Measurements from ENCODE around the gene INSR.

INSR gene

DNA sequence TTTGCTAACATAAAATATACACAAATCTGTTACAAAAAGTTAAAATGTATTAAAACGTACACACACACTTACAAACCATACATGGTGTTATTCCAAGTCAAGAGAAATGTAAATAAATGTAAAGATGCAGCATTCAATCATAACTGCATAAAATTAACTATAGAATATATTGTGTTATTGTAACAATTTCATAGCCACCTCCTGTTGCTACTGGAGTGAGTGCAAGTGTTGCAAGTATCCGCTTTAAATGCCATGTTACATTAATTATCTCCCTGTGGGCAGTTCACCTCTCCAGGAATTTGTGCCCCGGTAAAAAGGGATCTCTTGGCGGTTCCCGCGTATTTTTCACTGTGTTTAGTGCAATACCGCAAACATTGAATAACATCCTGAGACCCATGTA, 3.5 kb upstream of the INSR start:
- in situ Hi-C loops (cut with HindIII; ENCODE audit: low sequenced_read_pairs) = no loop called here
- H3K4me3 ChIP-seq (ENCODE audit: low read depth, low read length) = no peak overlapping the region
- TF ChIP-seq, protein P1, sequence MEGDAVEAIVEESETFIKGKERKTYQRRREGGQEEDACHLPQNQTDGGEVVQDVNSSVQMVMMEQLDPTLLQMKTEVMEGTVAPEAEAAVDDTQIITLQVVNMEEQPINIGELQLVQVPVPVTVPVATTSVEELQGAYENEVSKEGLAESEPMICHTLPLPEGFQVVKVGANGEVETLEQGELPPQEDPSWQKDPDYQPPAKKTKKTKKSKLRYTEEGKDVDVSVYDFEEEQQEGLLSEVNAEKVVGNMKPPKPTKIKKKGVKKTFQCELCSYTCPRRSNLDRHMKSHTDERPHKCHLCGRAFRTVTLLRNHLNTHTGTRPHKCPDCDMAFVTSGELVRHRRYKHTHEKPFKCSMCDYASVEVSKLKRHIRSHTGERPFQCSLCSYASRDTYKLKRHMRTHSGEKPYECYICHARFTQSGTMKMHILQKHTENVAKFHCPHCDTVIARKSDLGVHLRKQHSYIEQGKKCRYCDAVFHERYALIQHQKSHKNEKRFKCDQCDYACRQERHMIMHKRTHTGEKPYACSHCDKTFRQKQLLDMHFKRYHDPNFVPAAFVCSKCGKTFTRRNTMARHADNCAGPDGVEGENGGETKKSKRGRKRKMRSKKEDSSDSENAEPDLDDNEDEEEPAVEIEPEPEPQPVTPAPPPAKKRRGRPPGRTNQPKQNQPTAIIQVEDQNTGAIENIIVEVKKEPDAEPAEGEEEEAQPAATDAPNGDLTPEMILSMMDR (IDR thresholded peaks at IDR 0.05; ENCODE audit: low read depth, low read length) = no peak
- no peak for DNase-seq (ENCODE audit: low read depth, low spot score)

DNA sequence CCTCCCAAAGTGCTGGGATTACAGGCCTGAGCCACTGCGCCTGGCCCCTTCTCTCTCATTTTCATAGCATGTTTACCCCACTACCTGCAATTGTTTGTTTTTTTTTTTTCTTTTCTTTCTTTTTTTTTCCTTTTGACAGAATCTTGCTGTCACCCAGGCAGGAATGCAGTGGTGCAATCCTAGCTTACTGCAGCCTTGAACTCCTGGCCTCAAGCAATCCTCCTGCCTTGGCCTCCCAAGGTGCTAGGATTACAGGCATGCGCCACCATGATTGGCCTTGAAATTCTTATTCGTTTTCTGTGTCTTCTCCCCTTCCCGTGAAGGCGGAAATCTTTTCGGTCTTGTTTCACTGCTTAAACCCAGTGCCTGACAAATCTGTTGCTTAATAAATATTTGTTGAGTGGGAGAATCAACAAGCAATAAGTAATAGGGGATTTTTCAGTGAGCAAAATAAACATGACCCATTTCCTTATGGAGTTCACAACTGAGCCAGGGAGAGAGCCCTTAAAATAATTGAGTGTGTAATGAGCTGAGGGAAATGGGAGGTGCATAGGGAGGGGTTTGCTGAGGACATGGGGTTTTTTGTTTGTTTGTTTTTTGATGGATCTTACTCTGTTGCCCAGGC, 1.8 kb upstream of the INSR start:
- no peak for DNase-seq (ENCODE audit: low read depth, low spot score)
- in situ Hi-C loops (cut with HindIII; ENCODE audit: low sequenced_read_pairs) = no loop called here
- H3K4me3 ChIP-seq (ENCODE audit: low read depth, low read length) = no peak overlapping the region
- TF ChIP-seq, protein P1 (IDR thresholded peaks at IDR 0.05; ENCODE audit: low read depth, low read length) = no peak

DNA sequence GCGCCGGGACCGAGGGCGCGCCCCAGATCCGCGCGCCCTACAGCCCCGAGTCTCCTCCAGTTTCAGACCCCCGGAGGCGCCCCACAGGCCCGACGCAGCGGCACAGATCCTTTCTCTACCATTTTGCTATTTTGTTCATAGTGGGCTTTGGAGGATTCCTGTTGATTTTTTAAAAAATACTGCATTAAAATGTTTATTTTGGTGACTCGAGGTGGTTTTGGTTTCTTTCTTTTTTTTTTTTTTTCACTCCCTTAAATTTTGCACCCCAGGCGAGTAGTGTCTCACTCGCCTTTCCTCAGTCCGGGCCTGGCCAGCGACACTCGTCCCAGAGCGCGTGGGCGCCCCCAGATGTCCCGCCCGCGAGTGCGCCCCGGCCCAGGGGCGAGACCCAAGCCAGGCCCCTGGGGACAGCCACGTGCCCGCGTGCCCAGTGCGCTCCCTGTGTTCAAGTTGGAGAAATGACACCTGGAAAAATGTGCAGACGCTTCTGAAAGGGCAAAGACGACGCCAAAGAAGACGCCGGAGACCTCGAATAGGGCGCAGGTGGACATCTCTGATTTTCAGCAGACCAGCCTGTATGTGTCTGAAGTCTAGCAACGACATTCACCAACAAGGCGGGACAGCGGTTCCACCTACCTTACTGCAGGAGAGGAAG, 471 bp upstream of the INSR start:
- peak overlapping the region; percentile 38 for H3K4me3 ChIP-seq (ENCODE audit: low read depth, low read length)
- DNase-seq (ENCODE audit: low read depth, low spot score) = peak; percentile 14
- TF ChIP-seq, protein P1 (IDR thresholded peaks at IDR 0.05; ENCODE audit: low read depth, low read length) = no peak

DNA sequence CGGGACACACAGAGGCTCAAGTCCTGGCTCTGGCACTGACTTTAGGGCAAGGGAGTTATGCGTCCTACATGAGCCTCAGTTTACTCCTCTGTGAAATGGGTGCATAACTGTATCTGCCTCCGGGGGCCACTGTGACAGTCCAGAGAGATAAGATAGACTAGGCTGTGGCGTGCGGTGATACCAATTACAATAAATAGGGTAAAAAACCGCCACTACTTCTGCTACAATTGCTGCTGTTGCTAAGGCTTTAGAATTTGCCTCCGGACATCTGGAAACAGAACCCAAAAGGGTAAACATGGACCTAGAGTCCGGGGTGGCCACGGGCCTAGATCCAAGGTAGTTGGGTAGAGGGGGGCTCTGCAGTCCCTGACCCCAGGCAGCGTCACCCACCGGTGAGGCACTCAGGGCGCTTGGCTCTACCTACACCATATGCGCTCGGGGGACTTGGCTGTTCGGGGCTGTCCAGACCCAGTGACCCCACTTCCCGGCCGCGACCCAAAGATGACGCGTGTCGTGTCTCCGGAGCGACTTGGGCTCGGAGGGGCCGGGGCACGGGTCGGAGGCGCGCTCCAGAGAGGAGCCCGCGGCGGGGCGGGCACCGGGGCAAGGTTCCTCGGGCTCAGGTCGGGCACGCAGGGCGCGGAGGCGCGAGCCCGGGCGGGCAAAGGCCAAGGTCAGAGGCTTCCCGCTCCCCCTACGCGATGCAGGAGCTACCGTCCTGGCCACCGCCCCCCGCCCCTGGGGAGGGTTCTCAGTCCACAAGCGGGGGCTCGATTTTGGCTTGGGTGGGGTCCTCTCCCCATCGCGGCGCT, 1.1 kb downstream of the INSR start:
- TF ChIP-seq, protein P1 (IDR thresholded peaks at IDR 0.05; ENCODE audit: low read depth, low read length) = no peak
- in situ Hi-C loops (cut with HindIII; ENCODE audit: low sequenced_read_pairs) = no loop called here
- H3K4me3 ChIP-seq (ENCODE audit: low read depth, low read length) = peak overlapping the region; percentile 57
- DNase-seq (ENCODE audit: low read depth, low spot score) = no peak

More for the DNA sequence above, 471 bp upstream of the INSR start:
- in situ Hi-C loops (cut with HindIII; ENCODE audit: low sequenced_read_pairs) = no loop called here

DNA sequence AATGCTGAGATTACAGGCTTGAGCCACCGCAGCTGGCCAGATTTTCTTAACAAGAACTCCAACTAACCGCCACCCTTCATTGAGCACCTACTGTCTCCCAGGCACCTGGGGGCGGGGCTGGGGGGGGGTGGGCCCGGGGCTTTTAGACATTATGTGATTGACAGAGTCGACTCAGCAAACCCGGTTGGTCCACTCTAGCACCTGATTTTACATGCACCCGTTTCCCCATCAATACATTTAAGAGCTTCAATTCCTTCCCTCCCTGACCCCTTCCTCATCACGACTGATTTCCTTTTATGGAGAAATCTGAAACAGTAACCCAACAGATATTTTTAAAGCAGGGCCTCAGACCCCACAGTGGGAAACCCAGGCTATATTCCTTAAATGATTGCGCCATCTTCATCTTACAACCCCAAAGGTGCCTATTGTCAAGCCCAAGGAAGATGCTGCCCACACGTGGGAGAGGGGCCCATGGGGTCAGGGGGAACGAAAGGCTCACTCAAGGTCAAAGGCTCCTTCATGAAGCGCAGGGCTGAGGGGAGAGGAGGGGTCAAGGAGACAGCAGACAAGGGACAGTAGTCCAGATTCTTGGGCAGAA, 1.8 kb downstream of the INSR start:
- no peak overlapping the region for H3K4me3 ChIP-seq (ENCODE audit: low read depth, low read length)
- DNase-seq (ENCODE audit: low read depth, low spot score) = no peak
- TF ChIP-seq, protein P1 (IDR thresholded peaks at IDR 0.05; ENCODE audit: low read depth, low read length) = no peak
- in situ Hi-C loops (cut with HindIII; ENCODE audit: low sequenced_read_pairs) = no loop called here

DNA sequence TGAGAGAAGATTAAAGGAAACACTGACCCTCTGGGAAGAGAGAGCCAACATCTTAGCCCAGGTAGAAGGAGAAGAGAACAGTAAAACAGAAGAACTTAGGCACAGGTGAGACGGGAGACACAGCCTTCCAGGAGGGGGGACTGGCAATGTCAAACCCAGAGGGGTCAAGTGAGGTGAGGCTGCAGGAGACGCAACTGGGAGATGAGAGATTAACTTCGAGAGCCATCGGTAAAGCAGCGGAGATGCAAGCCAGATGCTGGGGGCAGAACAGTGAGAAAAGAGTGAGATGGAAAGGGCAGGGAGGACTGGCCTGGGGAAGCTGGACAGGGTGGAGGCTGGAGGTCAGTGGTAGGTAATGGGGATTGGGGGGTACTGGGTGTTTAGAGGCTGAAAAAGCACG, 5.2 kb downstream of the INSR start:
- H3K4me3 ChIP-seq (ENCODE audit: low read depth, low read length) = no peak overlapping the region
- TF ChIP-seq, protein P1 (IDR thresholded peaks at IDR 0.05; ENCODE audit: low read depth, low read length) = no peak
- in situ Hi-C loops (cut with HindIII; ENCODE audit: low sequenced_read_pairs) = no loop called here
- DNase-seq (ENCODE audit: low read depth, low spot score) = no peak
